ENCODE results near the gene PSME2.
A peak's percentile ranks its signal among the peaks of the same experiment; 100 is the strongest.
"Not testable (repeated sequence)": the region's sequence is repeated elsewhere in the genome, so short reads cannot be mapped to it uniquely, and the experiment has no call there.

Gene PSME2

GRCh38 chr14:24114532-24115421 lies 31.6 kb downstream of the PSME2 start, which contains the start of the genes DCAF11 and NRL:
Gene DCAF11, plus strand, starts transcription at chr14:24114777. Its CDS starts 818 bp downstream, at chr14:24115595.
Gene NRL, minus strand, starts transcription at chr14:24114949. Its CDS starts 32,101 bp downstream, at chr14:24082848.
- peak; percentile 99 for DNase-seq (ENCODE audit: low read depth in 2 of 2)

- peak; percentile 62 to 65 for DNase-seq (ENCODE audit: low read depth in 2 of 2)
These were observed 32.4 kb downstream of the PSME2 start for GRCh38 chr14:24113801-24114531.

DNA sequence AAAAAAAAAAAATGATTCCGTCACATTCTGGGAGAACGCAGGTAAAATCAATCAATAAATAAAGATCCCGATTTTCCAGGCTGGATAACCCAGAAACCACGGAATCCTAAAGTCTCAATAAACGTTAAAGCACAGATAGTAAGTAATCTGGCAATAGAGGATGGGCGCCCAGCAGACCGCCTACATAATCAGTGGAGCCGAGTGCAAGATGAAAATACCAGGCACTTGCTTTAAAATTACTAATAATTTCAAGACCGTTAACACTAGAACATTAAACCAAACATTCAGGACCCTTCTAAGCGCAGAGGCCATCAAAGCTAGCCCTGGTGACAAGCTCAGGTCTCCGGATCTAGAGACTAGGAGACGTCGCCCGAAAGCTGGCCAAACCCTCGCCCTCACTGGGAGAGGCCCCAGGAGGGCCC lies 33.0 kb downstream of the PSME2 start:
- DNase-seq (ENCODE audit: low read depth in 2 of 2): no peak

GRCh38 chr14:24110523-24110922 lies 35.9 kb downstream of the PSME2 start:
- no peak for DNase-seq (ENCODE audit: low read depth in 2 of 2)

GRCh38 chr14:24110060-24110459 lies 36.4 kb downstream of the PSME2 start:
- DNase-seq (ENCODE audit: low read depth in 2 of 2): no peak

DNA sequence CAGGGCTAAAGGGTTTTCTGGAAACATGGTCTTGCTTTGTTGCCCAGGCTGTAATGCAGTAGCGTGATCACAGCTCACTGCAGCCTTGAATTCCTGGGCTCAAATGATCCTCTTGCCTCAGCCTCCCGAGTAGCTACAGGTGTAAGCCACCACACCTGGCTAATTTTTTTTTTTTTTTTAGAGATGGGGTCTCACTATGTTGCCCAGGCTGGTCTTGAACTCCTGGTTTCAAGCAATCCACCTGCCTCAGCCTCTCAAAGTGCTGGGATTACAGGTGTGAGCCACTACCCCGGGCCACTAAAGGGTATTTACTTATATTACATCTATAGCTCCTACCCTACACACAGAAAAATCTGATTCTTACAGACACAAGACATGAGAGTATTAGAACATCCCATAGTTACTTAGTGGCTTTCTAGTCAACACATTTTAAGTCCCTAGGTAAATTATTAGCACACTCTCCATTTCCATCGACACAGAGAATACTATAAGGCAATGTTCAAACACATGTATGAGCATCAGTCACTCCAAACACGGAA lies 38.0 kb downstream of the PSME2 start:
- DNase-seq (ENCODE audit: low read depth in 2 of 2): no peak

- no peak for DNase-seq (ENCODE audit: low read depth in 2 of 2)
These were observed 39.6 kb downstream of the PSME2 start for GRCh38 chr14:24106672-24107271.

GRCh38 chr14:24105609-24106239 lies 40.7 kb downstream of the PSME2 start:
- DNase-seq (ENCODE audit: low read depth in 2 of 2): not testable (repeated sequence)

DNA sequence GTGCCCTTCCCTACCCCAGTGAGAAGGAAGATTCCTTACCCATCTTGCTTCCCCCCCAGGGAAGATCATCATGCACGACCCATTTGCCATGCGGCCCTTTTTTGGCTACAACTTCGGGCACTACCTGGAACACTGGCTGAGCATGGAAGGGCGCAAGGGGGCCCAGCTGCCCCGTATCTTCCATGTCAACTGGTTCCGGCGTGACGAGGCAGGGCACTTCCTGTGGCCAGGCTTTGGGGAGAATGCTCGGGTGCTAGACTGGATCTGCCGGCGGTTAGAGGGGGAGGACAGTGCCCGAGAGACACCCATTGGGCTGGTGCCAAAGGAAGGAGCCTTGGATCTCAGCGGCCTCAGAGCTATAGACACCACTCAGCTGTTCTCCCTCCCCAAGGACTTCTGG lies 43.0 kb downstream of the PSME2 start:
- no peak for DNase-seq (ENCODE audit: low read depth in 2 of 2)

DNA sequence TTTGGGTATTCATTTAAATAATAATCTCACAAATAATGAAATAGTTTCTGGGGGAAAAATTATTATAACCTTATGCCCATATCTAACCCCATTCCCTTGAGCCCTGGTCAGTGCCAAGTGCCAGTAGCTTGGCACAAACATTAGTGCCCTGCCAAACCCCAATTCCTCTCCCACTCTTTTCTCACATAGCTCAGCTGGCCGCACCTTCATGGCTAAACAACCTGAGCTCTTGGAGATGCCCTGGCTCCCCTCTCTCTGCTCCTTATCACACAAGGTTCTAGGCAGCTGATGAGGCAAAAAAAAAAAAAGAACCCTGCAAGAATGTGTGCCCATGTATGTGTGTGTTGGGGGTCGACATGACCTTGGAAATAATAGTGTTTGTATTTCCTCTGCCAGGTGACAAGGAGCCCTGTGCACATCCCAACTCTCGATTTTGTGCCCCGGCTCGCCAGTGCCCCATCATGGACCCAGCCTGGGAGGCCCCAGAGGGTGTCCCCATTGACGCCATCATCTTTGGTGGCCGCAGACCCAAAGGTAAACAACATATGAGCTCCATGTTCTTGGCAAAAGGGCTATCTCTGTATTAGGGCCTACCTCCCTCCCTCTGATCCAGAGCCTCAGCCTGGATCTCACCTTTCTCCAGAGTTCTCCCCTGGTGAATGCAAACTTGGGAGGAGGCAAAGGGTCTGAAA lies 43.9 kb downstream of the PSME2 start:
- no peak for DNase-seq (ENCODE audit: low read depth in 2 of 2)

GRCh38 chr14:24100982-24101494 lies 45.4 kb downstream of the PSME2 start:
- no peak for DNase-seq (ENCODE audit: low read depth in 2 of 2)

- no peak for DNase-seq (ENCODE audit: low read depth in 2 of 2)
These were observed 46.0 kb downstream of the PSME2 start for GRCh38 chr14:24100197-24100981.

DNA sequence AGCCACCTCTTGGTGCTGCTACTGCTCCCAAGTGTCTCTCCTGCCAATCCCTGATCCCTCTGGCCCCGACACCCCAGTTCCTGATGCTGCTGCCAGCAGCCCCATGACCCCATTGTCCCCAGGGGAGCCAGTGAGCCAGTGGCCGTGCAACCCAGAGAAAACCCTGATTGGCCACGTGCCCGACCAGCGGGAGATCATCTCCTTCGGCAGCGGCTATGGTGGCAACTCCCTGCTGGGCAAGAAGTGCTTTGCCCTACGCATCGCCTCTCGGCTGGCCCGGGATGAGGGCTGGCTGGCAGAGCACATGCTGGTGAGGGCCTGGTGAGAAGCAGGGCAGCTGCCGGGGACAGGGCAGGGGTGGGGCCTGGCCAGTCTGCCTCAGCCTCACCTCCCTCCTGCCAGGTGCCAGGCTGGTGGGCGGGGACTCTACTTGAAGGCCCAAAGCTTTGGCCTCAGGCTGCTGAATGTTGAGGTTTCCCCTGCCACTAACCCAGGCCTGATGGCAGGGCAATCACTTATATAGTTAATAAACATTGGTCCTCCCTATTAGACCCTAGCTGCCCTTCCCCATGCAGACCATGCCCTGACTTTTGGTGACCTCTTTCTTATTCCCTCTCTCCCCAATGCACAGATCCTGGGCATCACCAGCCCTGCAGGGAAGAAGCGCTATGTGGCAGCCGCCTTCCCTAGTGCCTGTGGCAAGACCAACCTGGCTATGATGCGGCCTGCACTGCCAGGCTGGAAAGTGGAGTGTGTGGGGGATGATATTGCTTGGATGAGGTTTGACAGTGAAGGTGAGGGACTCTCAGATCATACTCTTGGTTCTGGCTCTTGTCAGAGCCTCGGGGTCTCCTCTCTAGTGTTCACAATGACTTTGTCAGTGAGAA lies 47.2 kb downstream of the PSME2 start:
- DNase-seq (ENCODE audit: low read depth in 2 of 2): no peak

DNA sequence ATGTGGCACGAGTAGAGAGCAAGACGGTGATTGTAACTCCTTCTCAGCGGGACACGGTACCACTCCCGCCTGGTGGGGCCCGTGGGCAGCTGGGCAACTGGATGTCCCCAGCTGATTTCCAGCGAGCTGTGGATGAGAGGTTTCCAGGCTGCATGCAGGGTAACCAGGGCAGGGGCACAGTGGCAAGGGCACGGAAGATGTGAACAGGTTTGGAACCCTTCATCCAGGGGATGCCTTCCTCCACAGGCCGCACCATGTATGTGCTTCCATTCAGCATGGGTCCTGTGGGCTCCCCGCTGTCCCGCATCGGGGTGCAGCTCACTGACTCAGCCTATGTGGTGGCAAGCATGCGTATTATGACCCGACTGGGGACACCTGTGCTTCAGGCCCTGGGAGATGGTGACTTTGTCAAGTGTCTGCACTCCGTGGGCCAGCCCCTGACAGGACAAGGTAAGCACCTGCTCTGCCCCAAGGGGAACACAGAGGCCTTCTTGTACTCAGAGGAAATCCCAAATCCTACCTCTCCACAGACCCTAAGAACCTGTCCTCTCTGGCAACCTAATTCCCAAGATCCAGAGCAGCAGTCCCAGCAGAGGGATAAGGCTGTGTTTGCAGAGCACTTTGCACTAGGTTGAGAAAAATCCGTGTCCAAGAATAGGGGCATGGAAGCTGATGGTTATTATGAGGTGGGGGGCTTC lies 48.0 kb downstream of the PSME2 start:
- no peak for DNase-seq (ENCODE audit: low read depth in 2 of 2)

DNA sequence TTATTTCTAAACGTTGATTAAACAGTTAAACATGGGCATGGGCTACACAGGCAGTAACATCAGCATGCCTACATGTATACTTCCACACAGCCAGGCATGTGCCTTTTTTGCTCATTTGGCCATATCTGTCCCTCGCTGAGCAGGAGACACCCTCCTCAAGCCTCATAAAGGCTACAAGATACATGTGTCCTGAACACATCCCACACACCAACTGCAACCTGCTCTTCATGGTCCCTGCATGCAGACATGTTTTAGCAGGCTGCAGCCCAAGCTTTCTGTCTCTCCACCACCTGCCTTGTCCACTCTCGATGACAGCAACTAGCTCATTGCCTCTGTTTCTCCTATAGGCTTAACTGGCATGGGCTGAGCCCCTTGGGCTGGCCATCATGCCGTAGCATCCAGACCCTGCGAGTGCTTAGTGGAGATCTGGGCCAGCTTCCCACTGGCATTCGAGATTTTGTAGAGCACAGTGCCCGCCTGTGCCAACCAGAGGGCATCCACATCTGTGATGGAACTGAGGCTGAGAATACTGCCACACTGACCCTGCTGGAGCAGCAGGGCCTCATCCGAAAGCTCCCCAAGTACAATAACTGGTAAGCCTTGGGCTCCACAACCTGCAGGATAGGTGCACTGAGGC lies 49.7 kb downstream of the PSME2 start:
- no peak for DNase-seq (ENCODE audit: low read depth in 2 of 2)

GRCh38 chr14:24095271-24096068 lies 50.9 kb downstream of the PSME2 start:
- no peak for DNase-seq (ENCODE audit: low read depth in 2 of 2)

DNA sequence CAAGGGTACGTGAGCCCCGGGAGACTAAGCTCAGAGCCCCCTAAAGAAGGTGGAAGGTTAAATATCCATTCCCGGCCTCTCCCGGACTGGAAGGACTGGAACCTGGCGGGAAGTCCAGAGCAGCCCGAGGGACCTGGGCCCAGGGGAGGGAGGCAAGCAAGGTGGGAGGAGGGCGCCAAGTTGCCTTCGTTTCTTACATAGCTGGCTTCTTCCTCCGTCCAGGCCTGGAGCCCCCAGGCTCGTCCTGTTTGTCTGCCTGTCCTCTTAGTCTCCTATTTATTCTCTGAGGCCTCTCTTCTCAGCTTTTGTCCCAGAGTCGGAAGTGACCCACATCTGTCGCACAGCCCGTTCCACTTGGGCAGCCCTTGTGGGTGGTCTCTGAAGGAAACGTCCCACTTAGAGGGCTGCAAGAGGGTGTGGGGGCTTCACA lies 51.6 kb downstream of the PSME2 start:
- DNase-seq (ENCODE audit: low read depth in 2 of 2): no peak
